ENCODE measurements around the gene TENM4.

TENM4 gene

GRCh38 chr11:78932757-78933156 is 508.1 kb downstream of the TENM4 start:
- H3K4me3 ChIP-seq (ENCODE audit: low read depth, low read length): no peak overlapping the region
- TF ChIP-seq CTCF (IDR thresholded peaks at IDR 0.05; ENCODE audit: borderline replicate concordance, insufficient read depth, low read depth, low read length): no peak

- H3K4me3 ChIP-seq (ENCODE audit: low read depth, low read length): no peak overlapping the region
- TF ChIP-seq CTCF (IDR thresholded peaks at IDR 0.05; ENCODE audit: borderline replicate concordance, insufficient read depth, low read depth, low read length): no peak
Observed at GRCh38 chr11:78931891-78932290, 508.9 kb downstream of the TENM4 start.

DNA sequence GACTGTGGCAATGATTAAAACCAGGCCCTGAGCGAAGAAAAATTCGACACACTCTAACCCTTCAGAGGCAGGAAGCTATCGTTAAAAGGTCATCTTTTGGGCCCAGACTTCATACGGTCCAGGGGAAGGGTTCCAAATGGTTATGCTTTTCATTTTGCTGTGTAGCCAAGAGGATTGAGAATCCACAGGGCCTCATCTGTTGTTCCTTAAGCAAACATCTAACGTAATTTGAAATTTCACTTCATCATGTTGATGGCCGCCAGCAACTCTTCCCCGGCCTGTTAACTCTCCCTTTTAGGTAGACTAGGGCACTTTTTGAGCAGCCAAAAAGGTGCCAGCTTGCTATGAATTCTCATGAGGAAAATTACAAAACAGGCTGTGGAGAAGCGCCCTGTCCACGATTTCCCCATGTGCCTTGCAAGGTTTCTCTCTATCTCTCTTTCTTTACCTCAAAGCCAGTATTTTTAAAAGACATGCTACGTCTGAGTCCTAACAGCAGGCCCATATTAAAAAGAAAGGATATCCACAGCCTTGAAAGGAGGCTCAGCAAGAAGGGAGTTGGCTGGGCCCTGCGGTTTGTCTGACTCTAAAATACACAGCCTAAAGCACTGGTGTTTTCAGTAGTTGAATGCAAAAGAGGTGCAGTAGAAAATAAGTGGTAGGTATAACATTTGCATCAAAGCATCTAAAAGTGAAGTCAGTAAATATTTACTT is 509.9 kb downstream of the TENM4 start:
- H3K4me3 ChIP-seq (ENCODE audit: low read depth, low read length): no peak overlapping the region
- no peak for TF ChIP-seq CTCF (IDR thresholded peaks at IDR 0.05; ENCODE audit: borderline replicate concordance, insufficient read depth, low read depth, low read length)

DNA sequence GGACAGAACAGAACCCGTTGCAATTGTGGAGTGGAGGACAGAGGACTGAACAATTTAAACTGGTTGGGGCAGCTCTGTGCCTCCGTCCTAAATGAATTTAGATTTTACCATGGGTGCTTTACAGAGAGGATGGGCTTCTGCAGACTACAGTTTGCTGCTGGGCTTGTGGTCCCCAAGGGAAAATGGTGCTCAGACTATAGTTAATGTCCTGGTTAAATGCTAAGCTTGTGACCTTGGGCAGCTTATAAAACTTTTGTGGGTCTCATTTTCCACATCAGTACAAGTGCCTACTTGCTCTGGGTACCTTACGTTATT is 511.0 kb downstream of the TENM4 start:
- no peak overlapping the region for H3K4me3 ChIP-seq (ENCODE audit: low read depth, low read length)

DNA sequence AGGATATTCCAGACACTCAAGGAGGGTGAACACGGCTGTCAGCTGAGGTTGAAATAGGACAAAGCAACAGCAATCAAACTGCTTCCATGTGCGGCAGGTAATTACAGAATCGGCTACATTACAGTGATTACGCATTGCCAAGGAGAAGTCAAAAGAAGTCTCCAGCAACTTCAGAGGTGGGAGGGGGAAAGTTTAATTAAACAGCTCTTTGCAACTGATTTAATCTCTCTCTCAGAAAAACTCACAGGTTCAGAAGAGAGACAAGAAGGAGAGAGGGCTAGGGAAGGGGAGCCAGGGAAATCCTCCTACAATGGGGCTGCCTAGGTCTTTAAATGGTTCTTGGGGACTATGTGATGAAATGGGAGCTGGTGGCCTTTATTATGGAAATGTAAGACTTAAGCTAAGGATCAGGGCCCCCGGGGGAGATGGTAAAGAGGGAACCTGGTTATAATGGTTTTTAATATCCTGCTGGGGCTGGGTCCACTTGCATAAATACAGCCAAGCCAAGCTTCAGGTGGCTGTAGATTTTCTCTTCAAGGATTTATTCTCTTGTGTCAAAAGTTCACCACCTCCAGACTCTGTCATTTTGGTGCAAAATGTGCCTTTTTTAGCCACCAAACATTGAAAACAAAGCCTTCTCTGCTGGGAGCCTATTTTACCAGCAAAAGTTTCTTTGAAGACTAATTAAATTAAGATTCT is 511.5 kb downstream of the TENM4 start:
- no peak for TF ChIP-seq CTCF (IDR thresholded peaks at IDR 0.05; ENCODE audit: borderline replicate concordance, insufficient read depth, low read depth, low read length)
- no peak overlapping the region for H3K4me3 ChIP-seq (ENCODE audit: low read depth, low read length)

More for the DNA sequence above, 511.0 kb downstream of the TENM4 start:
- no peak for TF ChIP-seq CTCF (IDR thresholded peaks at IDR 0.05; ENCODE audit: borderline replicate concordance, insufficient read depth, low read depth, low read length)

- no peak for TF ChIP-seq CTCF (IDR thresholded peaks at IDR 0.05; ENCODE audit: borderline replicate concordance, insufficient read depth, low read depth, low read length)
- H3K4me3 ChIP-seq (ENCODE audit: low read depth, low read length): no peak overlapping the region
Observed at GRCh38 chr11:78927511-78927910, 513.3 kb downstream of the TENM4 start.

All from GM12875 (cell line).